ENCODE data around the gene HS3ST3A1.

Gene HS3ST3A1

DNA sequence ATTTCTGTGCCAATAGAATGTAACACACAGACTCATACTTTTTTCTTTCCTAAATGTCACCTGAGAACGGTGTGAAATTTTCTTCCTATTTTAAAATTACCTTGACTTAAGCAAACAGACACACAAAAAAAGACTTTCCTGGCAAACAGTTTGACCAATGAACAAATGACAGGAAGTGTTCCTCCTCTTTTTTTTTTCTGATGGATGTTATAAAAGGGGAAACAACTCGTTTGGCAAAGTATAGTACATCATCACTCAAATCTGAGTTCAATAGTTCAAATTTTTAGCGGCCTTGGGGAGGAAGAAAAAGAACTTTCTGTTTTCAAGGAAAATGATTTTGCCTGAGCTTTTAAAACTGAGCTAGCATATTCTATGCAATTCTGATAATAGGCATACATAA is 19.8 kb downstream of the HS3ST3A1 start:
- Histone ChIP-seq H3K9ac (ENCODE audit: low read length) (no peak overlapping the region), H3K4me1 (ENCODE audit: low read length) (no peaks in the 10 kb centered on the region), H2AFZ (ENCODE audit: low read length) (no peak overlapping the region), H4K20me1 (ENCODE audit: insufficient read depth, low read length) (no peaks in the 10 kb centered on the region), H3K36me3 (replicated peaks; ENCODE audit: insufficient read depth, low read length) (no peaks in the 10 kb centered on the region), H3K9me2 (replicated peaks; ENCODE audit: insufficient read depth, low read length) (no peaks in the 10 kb centered on the region), H3K79me2 (ENCODE audit: low read length) (no peaks in the 10 kb centered on the region), H3K9me3 (replicated peaks; ENCODE audit: insufficient read depth, low read length) (no peaks in the 10 kb centered on the region), H3K4me2 (ENCODE audit: low read depth, low read length) (no peak overlapping the region), H3K27me3 (replicated peaks; ENCODE audit: insufficient read depth, low read length) (no peaks in the 10 kb centered on the region), H3F3A (ENCODE audit: insufficient read depth, low read length) (no peaks in the 10 kb centered on the region), H3K4me3 (ENCODE audit: low read length) (no peak overlapping the region), H3K27ac (ENCODE audit: low read length) (no peak overlapping the region)
- no peak for DNase-seq
- no peak for TF ChIP-seq EZH2 (optimal IDR thresholded peaks at IDR 0.05; ENCODE audit: low read depth, low read length)
- TF ChIP-seq, protein P1, sequence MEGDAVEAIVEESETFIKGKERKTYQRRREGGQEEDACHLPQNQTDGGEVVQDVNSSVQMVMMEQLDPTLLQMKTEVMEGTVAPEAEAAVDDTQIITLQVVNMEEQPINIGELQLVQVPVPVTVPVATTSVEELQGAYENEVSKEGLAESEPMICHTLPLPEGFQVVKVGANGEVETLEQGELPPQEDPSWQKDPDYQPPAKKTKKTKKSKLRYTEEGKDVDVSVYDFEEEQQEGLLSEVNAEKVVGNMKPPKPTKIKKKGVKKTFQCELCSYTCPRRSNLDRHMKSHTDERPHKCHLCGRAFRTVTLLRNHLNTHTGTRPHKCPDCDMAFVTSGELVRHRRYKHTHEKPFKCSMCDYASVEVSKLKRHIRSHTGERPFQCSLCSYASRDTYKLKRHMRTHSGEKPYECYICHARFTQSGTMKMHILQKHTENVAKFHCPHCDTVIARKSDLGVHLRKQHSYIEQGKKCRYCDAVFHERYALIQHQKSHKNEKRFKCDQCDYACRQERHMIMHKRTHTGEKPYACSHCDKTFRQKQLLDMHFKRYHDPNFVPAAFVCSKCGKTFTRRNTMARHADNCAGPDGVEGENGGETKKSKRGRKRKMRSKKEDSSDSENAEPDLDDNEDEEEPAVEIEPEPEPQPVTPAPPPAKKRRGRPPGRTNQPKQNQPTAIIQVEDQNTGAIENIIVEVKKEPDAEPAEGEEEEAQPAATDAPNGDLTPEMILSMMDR (IDR thresholded peaks at IDR 0.05; ENCODE audit: low read length) = no peak
- no peak for TF ChIP-seq EZH2phosphoT487 (IDR thresholded peaks at IDR 0.05; ENCODE audit: low read length)

DNA sequence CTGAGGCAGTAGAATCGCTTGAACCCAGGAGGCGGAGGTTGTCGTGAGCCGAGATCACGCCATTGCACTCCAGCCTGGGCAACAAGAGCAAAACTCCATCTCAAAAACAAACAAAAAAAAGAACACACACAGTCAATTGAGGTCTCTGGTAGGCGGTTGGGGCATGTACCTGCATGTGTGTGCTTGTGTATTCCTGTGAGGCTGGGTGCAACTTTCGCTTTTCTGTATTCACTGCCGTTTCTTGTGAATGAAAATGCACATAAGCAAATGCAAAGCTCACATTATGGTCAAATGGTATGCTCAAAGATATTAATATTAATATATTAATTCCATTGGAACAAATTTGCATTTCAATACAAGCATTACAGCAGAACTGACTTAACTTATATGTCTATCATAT is 20.9 kb downstream of the HS3ST3A1 start:
- Histone ChIP-seq H3K27ac (ENCODE audit: low read length) (no peak overlapping the region), H3K4me1 (ENCODE audit: low read length) (no peaks in the 10 kb centered on the region), H4K20me1 (ENCODE audit: insufficient read depth, low read length) (no peaks in the 10 kb centered on the region), H3K27me3 (replicated peaks; ENCODE audit: insufficient read depth, low read length) (no peaks in the 10 kb centered on the region), H3K79me2 (ENCODE audit: low read length) (no peaks in the 10 kb centered on the region), H3K9me2 (replicated peaks; ENCODE audit: insufficient read depth, low read length) (no peaks in the 10 kb centered on the region), H3K9ac (ENCODE audit: low read length) (no peak overlapping the region), H3K36me3 (replicated peaks; ENCODE audit: insufficient read depth, low read length) (no peaks in the 10 kb centered on the region), H3K9me3 (replicated peaks; ENCODE audit: insufficient read depth, low read length) (no peaks in the 10 kb centered on the region), H3F3A (ENCODE audit: insufficient read depth, low read length) (no peaks in the 10 kb centered on the region), H2AFZ (ENCODE audit: low read length) (no peak overlapping the region), H3K4me2 (ENCODE audit: low read depth, low read length) (no peak overlapping the region), H3K4me3 (ENCODE audit: low read length) (no peak overlapping the region)
- no peak for TF ChIP-seq EZH2phosphoT487 (IDR thresholded peaks at IDR 0.05; ENCODE audit: low read length)
- DNase-seq = no peak

DNA sequence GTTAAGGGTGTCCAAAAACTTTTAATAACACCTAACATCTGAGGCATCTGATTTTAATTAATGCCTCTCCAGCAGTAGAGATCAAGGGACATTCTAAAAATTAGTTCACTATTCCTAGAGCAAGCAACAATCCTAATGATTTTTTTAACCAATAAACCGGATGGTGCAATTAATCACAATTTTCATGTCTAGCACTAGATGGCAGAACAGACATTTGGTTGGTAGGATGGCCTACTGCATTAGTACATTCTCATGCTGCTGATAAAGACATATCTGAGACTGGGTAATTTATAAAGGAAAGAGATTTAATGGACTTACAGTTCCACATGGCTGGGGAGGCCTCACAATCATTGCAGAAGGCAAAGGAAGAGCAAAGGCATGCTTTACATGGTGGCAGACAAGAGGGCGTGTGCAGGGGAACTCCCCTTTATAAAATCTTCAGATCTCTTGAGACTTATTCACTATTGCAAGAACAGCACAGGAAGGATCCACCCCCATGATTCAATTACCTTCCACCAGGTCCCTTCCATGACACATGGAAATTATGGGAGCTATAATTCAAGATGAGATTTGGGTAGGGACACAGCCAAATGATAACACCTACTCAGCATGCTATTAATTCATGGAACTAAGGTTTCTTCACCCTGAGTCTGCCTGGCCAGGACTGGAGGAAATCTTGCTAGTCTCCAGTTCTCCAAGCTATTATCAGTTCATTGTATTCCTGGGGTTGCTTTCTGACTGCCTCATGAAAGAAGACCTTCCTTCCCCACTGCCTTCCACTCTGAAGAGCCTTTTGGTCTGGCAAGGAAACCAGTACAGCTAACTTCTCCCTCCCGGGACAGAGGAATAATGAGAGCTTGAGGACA is 24.8 kb downstream of the HS3ST3A1 start:
- Histone ChIP-seq H3K27me3 (replicated peaks; ENCODE audit: insufficient read depth, low read length) (no peaks in the 10 kb centered on the region), H4K20me1 (ENCODE audit: insufficient read depth, low read length) (no peaks in the 10 kb centered on the region), H3K36me3 (replicated peaks; ENCODE audit: insufficient read depth, low read length) (no peaks in the 10 kb centered on the region), H3K9me3 (replicated peaks; ENCODE audit: insufficient read depth, low read length) (no peaks in the 10 kb centered on the region), H3K27ac (ENCODE audit: low read length) (no peak overlapping the region), H3K4me2 (ENCODE audit: low read depth, low read length) (no peak overlapping the region), H3K4me3 (ENCODE audit: low read length) (no peak overlapping the region), H3K4me1 (ENCODE audit: low read length) (no peaks in the 10 kb centered on the region), H3K9me2 (replicated peaks; ENCODE audit: insufficient read depth, low read length) (no peaks in the 10 kb centered on the region), H2AFZ (ENCODE audit: low read length) (no peak overlapping the region), H3K79me2 (ENCODE audit: low read length) (no peaks in the 10 kb centered on the region), H3K9ac (ENCODE audit: low read length) (no peak overlapping the region), H3F3A (ENCODE audit: insufficient read depth, low read length) (no peaks in the 10 kb centered on the region)
- DNase-seq = no peak
- TF ChIP-seq EZH2phosphoT487 (IDR thresholded peaks at IDR 0.05; ENCODE audit: low read length) = no peak

DNA sequence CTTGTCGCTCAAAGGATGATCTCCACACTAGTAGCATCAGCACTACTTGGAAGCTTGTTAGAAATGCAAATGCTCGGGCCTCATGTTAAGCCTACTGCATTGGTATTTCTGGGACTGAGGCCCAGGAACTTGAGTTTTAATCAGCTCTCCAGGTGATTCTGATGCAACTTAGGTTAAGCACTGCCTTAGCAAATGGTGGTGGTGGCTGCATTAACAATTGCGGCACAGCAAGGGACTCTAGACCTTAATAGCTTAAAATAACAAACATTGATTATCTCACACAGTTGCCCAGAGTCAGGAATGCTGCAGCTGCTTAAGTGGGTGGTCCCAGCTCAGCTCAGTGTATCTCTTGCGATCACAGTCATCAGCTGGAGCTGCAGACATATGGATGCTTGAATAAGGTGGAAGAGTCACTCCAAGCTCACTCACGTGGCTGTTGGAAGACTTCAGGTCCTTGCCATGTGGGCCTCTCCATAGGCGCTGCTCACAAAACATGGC is 25.8 kb downstream of the HS3ST3A1 start:
- TF ChIP-seq EZH2 (optimal IDR thresholded peaks at IDR 0.05; ENCODE audit: low read depth, low read length) (no peak), EZH2phosphoT487 (IDR thresholded peaks at IDR 0.05; ENCODE audit: low read length) (no peak)
- TF ChIP-seq, protein P1 (IDR thresholded peaks at IDR 0.05; ENCODE audit: low read length) = no peak
- H3K9me3 ChIP-seq (replicated peaks; ENCODE audit: insufficient read depth, low read length) = no peaks in the 10 kb centered on the region
- no peak overlapping the region for H2AFZ ChIP-seq (ENCODE audit: low read length)
- H3K27ac ChIP-seq (ENCODE audit: low read length) = no peak overlapping the region
- H3K27me3 ChIP-seq (replicated peaks; ENCODE audit: insufficient read depth, low read length) = no peaks in the 10 kb centered on the region
- no peaks in the 10 kb centered on the region for H4K20me1 ChIP-seq (ENCODE audit: insufficient read depth, low read length)
- no peak overlapping the region for H3K4me3 ChIP-seq (ENCODE audit: low read length)
- no peak overlapping the region for H3K9ac ChIP-seq (ENCODE audit: low read length)
- no peaks in the 10 kb centered on the region for H3K79me2 ChIP-seq (ENCODE audit: low read length)
- no peaks in the 10 kb centered on the region for H3F3A ChIP-seq (ENCODE audit: insufficient read depth, low read length)
- H3K4me1 ChIP-seq (ENCODE audit: low read length) = no peaks in the 10 kb centered on the region
- H3K9me2 ChIP-seq (replicated peaks; ENCODE audit: insufficient read depth, low read length) = no peaks in the 10 kb centered on the region
- H3K4me2 ChIP-seq (ENCODE audit: low read depth, low read length) = no peak overlapping the region
- no peak for DNase-seq
- no peaks in the 10 kb centered on the region for H3K36me3 ChIP-seq (replicated peaks; ENCODE audit: insufficient read depth, low read length)
